ENCODE results near the gene SEMA3B.

DNA sequence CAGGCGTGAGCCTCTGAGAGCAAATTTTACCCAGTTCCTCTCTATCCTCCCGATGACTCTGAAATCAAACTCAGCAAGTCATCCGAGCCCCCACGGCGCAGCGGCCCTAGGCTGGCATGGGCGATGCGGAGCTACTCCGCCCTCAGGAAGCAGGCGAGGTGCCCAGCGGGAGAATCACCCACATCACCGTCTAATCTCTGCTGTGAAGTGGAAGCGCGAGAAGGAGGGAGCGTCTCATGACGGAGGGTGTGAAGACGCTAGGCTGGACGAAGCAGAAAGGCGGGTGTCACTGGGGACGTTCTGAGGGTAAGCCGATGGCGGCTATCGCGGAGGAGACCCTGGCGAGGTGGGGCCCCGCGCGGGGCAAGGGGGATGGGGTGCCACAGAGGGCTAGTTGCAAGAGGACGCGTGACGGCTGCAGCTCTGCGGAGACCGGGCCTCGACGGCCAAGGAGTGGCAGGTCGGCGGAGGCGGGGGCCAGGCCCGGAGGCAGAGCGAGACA lies 42.0 kb upstream of the SEMA3B start:
- TF ChIP-seq, protein P1, sequence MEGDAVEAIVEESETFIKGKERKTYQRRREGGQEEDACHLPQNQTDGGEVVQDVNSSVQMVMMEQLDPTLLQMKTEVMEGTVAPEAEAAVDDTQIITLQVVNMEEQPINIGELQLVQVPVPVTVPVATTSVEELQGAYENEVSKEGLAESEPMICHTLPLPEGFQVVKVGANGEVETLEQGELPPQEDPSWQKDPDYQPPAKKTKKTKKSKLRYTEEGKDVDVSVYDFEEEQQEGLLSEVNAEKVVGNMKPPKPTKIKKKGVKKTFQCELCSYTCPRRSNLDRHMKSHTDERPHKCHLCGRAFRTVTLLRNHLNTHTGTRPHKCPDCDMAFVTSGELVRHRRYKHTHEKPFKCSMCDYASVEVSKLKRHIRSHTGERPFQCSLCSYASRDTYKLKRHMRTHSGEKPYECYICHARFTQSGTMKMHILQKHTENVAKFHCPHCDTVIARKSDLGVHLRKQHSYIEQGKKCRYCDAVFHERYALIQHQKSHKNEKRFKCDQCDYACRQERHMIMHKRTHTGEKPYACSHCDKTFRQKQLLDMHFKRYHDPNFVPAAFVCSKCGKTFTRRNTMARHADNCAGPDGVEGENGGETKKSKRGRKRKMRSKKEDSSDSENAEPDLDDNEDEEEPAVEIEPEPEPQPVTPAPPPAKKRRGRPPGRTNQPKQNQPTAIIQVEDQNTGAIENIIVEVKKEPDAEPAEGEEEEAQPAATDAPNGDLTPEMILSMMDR (IDR thresholded peaks at IDR 0.05): no peak
- no peak for TF ChIP-seq POLR2A (IDR thresholded peaks at IDR 0.05)
